IPS-20b (cell line): ENCODE measurements around the gene PEX16.

Experiments
- H3K27ac ChIP-seq: one replicate; pipeline ENCODE4 v1.5.1; 2013; ENCODE audit warnings: low read length
- H3K27me3 ChIP-seq: 2 replicates; pipeline ENCODE4 v1.6.1; 2013; ENCODE audit warnings: mild to moderate bottlenecking, low read length, inconsistent platforms; ENCODE audit not compliant: insufficient read depth
- H3K36me3 ChIP-seq: 2 replicates; pipeline ENCODE4 v1.6.1; 2013; ENCODE audit warnings: low read depth, mild to moderate bottlenecking, inconsistent platforms, low read length, moderate library complexity; ENCODE audit not compliant: insufficient read depth
- H3K4me1 ChIP-seq: 2 replicates; pipeline ENCODE4 v1.6.1; 2013; ENCODE audit warnings: mild to moderate bottlenecking, control low read depth, inconsistent platforms, low read length, moderate library complexity; ENCODE audit not compliant: insufficient read depth
- H3K4me3 ChIP-seq: 2 replicates; pipeline ENCODE4 v1.5.1; 2013; ENCODE audit warnings: mild to moderate bottlenecking, low read length, inconsistent platforms
- H3K9ac ChIP-seq: 2 replicates; pipeline ENCODE4 v1.6.1; 2013; ENCODE audit warnings: low read depth, mild to moderate bottlenecking, inconsistent platforms, low read length, moderate library complexity
- H3K9me3 ChIP-seq: 2 replicates; pipeline ENCODE4 v1.6.1; 2013; ENCODE audit warnings: mild to moderate bottlenecking, low read depth, low read length, inconsistent platforms; ENCODE audit not compliant: insufficient read depth

Gene PEX16

GRCh38 chr11:45922425-45923082, 4.9 kb upstream of the PEX16 start, which contains the start of gene LARGE2:
LARGE2 (plus strand) TSS chr11:45922656; CDS start chr11:45922883, 227 bp downstream.
- Histone ChIP-seq H3K9ac (peak within 1 kb of the TSS; percentile 79), H3K27me3 (peaks cover 24% of the 10 kb centered on the region), H3K36me3 (peaks cover 33% of the 10 kb centered on the region), H3K4me1 (peaks cover 18% of the 10 kb centered on the region; the same call in 1 of the 2 replicates), H3K27ac (peak within 1 kb of the TSS; percentile 67), H3K4me3 (peak within 1 kb of the TSS; percentile 87), H3K9me3 (no peaks in the 10 kb centered on the region)

DNA sequence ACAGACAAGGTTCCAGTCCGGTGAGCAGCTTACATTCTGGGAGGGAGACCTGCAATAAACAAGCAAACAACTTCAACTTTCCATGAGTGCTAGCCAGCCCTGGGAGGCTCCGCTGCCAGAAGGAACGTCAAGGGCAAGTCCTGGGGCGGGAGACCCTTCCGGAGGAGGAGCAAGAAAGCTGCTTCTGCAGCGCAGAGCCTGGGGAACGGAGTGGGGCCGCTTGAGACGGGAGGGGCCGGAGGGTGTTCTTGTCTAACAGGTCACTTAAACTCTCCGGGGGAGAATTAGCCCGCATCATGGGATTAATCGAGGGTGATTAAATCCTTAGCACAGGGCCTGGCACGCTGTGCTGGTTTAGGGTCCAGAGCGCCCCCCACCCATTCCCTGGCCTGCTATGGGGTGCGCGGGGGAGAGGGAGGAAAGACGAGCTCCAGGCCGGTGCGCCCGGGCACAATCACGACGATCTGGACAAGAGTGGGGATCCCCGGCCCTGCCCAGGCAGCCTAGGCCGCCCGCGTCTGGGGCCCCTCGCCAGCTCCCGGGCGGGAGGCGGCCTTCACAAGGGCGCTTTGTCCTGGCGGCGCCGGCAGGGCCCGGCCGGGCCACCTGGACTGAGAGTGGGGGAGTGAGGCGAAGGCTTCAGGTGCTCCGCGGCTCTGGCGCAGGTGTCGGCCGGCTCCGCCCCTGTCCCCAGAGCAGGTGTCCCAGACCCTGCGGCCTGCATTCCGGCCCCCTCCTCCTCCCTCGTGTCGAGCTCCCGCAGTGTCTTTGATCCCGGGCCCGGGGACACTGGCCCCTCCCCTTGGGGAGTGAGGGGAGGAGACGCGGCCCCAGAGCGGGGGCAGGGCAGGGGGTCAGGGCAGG, 4.1 kb upstream of the PEX16 start:
- H3K9ac ChIP-seq = peak overlapping the region; percentile 79
- H3K4me1 ChIP-seq = peaks cover 20% of the 10 kb centered on the region; the same call in 1 of the 2 replicates
- H3K4me3 ChIP-seq = peak overlapping the region; percentile 87
- peak overlapping the region; percentile 67 for H3K27ac ChIP-seq
- H3K27me3 ChIP-seq = peaks cover 24% of the 10 kb centered on the region
- no peaks in the 10 kb centered on the region for H3K9me3 ChIP-seq
- peaks cover 25% of the 10 kb centered on the region for H3K36me3 ChIP-seq

DNA sequence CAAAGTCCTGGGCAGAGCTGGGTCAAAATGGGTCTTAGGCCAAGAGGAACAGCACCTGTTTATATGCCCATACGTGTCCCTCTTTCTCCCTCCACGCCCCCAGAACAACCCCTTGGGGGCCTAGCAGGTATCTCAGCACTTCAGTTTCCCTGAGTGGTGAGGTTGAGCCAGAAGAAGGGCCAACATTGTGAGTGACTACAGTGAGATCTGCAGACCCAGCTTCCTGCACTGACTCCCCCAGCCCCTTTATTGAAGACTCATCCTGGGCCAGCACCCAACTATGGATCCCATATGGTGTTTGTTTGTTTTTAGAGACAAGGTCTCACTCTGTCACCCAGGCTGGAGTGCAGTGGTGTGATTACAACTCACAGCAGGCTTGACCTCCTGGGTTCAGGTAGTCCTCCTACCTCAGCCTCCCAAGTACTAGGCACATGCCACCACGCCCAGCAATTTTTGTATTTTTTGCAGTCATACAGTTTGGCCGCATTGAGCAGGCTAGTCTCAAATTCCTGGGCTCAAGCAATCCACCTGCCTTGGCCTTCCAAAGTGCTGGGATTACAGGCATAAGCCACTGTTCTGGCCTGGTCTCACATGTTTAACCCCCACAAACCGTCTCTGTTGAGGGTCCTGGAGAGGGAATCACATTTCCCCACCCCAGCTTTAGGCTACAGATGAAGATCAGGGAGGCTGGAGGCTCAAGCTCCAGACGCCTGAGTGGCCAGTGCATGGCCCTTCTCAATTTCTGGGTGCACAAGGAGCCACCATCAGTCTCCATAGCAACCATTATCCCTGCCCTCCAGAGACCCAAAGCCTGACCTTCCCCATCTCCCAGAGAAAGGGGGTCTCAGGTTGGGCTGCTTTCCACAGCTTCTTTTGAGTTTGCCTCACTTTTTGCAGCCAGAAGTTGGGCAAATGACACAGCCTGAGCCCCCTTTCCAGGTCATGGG, 3.1 kb upstream of the PEX16 start:
- H3K27me3 ChIP-seq = peaks cover 24% of the 10 kb centered on the region
- H3K27ac ChIP-seq = no peak overlapping the region
- H3K36me3 ChIP-seq = peaks cover 21% of the 10 kb centered on the region
- peak overlapping the region; percentile 79; the same call in 1 of the 2 replicates for H3K9ac ChIP-seq
- peak overlapping the region; percentile 87 for H3K4me3 ChIP-seq
- H3K9me3 ChIP-seq = no peaks in the 10 kb centered on the region
- peaks cover 20% of the 10 kb centered on the region; the same call in 1 of the 2 replicates for H3K4me1 ChIP-seq

DNA sequence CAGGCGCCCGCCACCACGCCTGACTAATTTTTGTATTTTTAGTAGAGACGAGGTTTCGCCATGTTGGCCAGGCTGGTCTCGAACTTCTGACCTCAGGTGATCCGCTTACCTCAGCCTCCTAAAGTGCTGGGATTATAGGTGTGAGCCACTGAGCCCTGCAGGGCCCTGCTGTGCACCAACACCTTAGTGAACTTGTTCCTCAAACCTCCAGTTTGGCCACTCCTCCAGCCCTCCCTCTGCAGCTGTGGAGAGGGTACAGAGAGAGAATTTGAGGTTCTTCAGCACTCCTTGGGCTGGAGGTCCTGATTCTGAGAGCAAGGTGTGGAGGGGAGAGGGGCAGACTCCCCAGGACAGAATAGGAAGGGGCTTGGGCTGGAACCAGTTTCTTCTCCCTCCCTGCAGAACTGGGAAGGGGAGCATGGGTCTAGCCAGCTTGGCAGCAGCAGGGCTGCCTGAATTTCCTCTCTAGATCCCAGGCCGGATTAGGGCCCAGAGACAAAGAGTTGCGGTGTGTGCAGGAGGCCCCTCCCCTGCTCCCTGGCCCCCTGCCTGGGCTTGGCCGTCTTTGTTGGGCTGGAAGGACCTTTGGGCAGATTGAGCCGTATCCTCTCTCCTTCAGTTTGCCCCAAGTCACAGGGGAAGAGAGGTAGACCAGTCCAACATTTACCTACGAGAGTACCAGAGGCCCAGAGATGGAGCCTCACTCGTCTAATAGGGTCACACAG, 2.3 kb upstream of the PEX16 start:
- Histone ChIP-seq H3K9ac (peak overlapping the region; percentile 47; the same call in 1 of the 2 replicates), H3K4me3 (no peak overlapping the region), H3K4me1 (peaks cover 20% of the 10 kb centered on the region; the same call in 1 of the 2 replicates), H3K27me3 (peaks cover 24% of the 10 kb centered on the region), H3K36me3 (peaks cover 24% of the 10 kb centered on the region), H3K27ac (peak overlapping the region; percentile 72), H3K9me3 (no peaks in the 10 kb centered on the region)

DNA sequence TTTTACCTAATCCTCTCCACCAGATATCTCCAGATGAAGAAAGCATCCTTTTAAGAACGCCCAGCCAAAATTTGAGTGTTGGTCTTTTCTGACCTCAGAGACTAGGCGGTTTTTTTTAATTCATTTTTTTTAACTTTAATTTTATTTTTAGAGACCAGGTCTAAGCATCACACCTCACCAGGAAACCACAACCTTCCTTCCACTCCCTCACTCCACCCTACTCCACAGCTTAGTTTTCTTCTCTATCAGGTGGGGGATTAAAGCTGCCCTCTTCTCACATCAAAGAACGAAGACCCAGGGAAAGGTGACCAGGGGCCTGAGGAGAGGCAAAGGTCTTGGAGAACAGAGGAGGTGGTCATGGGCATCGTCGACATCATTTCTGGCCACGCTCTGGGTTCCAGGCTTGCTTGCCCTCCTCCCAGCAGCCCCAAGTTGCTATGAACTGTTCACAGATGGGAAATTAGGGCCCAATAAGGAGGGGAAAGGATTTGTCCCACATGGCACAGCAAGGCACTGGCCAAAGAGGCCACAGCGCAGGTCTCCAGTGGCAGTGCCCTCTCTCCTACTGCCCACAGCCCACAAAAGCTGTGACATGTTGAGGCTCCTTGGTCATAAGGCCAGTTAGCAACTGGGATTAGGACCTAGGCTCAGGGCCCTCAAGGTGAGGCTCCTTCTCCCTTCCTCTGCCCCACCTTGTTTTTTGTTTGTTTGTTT, 1.4 kb upstream of the PEX16 start:
- H3K9me3 ChIP-seq = no peaks in the 10 kb centered on the region
- H3K4me1 ChIP-seq = peaks cover 20% of the 10 kb centered on the region; the same call in 1 of the 2 replicates
- H3K27ac ChIP-seq = no peak overlapping the region
- peaks cover 24% of the 10 kb centered on the region for H3K27me3 ChIP-seq
- peak overlapping the region; percentile 93; the same call in 1 of the 2 replicates for H3K4me3 ChIP-seq
- peaks cover 24% of the 10 kb centered on the region for H3K36me3 ChIP-seq
- no peak overlapping the region; the same call in 1 of the 2 replicates for H3K9ac ChIP-seq

DNA sequence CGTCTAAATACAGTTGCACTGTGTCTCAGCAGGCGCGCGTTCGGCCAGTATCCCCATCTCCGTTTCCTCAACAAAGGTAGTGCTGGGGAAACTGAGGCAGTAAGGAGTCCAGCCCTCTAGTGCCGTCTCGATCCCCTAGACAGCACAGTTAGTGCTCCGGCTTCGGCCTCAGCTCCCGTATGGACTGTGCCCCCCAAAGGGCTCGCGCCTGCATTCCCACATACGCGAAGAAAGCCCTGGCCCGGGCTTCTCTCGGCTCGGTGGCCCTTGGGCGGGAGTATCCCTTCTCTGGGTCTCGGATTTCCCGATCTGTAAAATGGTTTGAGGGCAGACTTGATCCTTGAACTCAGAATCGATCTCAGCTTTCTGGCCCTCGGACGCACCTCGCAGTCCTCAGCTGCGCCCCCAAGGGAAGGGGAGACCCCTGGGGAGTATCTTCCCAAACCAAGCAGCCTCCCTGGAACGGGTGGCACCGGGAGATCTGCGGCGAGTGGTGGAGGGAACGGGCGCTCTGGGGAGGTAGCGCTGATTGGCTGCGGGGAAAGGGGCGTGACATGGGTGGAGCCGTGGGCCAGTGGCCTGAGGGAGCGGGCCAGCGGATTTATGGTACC, 759 bp upstream of the PEX16 start:
- H3K27me3 ChIP-seq = peaks cover 22% of the 10 kb centered on the region
- H3K9ac ChIP-seq = peak overlapping the region; percentile 74; the same call in 1 of the 2 replicates
- H3K4me1 ChIP-seq = peaks cover 20% of the 10 kb centered on the region; the same call in 1 of the 2 replicates
- peak overlapping the region; percentile 93 for H3K4me3 ChIP-seq
- no peaks in the 10 kb centered on the region for H3K9me3 ChIP-seq
- peaks cover 25% of the 10 kb centered on the region for H3K36me3 ChIP-seq
- peak overlapping the region; percentile 31 for H3K27ac ChIP-seq

DNA sequence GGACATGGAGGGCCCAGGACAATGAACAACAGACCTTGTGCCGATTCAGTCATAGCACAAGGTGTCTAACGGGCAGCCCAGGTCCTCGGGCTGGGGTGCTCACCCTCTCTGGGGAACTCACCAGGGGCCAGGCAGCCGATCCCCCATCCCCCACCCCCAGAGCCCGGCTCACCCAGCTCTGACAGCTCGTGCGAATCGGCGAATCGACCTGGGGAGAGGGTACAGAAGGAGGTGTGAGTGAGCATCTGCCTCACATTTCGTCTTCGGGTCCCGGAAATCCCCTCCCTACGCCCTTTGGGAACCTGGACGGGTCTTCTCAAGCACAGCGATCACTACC, 423 bp downstream of the PEX16 start:
- Histone ChIP-seq H3K27me3 (peaks cover 15% of the 10 kb centered on the region), H3K9ac (peak overlapping the region; percentile 74; the same call in 1 of the 2 replicates), H3K9me3 (no peaks in the 10 kb centered on the region), H3K36me3 (peaks cover 29% of the 10 kb centered on the region), H3K4me3 (peak overlapping the region; percentile 93), H3K4me1 (peaks cover 20% of the 10 kb centered on the region; the same call in 1 of the 2 replicates), H3K27ac (no peak overlapping the region)

- H3K36me3 ChIP-seq = peaks cover 36% of the 10 kb centered on the region
- H3K27ac ChIP-seq = no peak overlapping the region
- peaks cover 10% of the 10 kb centered on the region; the same call in 1 of the 2 replicates for H3K4me1 ChIP-seq
- no peak overlapping the region for H3K4me3 ChIP-seq
- peaks cover 1% of the 10 kb centered on the region; the same call in 1 of the 2 replicates for H3K27me3 ChIP-seq
- no peak overlapping the region for H3K9ac ChIP-seq
- H3K9me3 ChIP-seq = no peaks in the 10 kb centered on the region
Observed at GRCh38 chr11:45915446-45915845, 2.2 kb downstream of the PEX16 start.

DNA sequence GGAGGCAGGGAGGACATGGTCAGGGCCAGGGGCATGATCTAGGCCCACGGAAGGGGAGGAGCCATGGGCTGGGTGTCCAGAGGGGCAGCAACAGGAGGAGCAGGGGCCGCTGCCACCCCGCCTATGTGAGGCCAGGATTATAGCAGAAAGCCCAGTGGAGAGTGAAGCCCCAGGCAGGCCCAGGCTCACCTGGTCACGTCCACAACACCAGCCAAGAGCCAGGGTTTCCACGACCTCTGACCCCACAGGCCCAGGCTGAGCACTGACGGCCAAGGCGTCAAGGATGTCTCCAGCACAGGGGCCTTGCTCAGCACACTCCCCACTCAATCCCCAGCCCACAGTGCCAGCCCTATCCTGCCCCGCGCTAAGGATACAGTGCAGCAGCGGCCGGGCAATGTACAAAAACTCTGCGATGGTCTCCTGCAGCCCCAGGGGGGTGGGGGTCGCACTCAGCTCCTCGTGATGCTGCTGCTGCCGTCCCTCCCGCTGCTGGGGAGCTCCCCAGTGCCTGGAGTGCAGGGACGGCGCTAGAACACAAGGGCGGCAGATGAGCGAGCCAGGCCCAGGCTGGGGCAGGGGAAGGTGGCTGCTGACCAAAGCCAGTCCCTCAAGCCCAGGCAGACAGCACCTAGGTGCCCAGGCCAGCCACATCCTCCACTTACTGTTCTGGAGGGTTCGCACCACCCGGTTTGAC, 3.6 kb downstream of the PEX16 start:
- no peak overlapping the region for H3K27ac ChIP-seq
- no peak overlapping the region for H3K4me3 ChIP-seq
- no peaks in the 10 kb centered on the region for H3K27me3 ChIP-seq
- no peaks in the 10 kb centered on the region for H3K9me3 ChIP-seq
- peaks cover 40% of the 10 kb centered on the region for H3K36me3 ChIP-seq
- no peak overlapping the region for H3K9ac ChIP-seq
- peaks cover 4% of the 10 kb centered on the region; the same call in 1 of the 2 replicates for H3K4me1 ChIP-seq
